HTERT RPE-1 (cell line): ENCODE measurements around the gene TUBB3.
"Not testable (repeated sequence)": the region's sequence is repeated elsewhere in the genome, so short reads cannot be mapped to it uniquely, and the experiment has no call there.

ENCODE experiments used
- in situ Hi-C: fragments of 300-500 bp; cut with MboI; formaldehyde crosslinking; loops from 4 replicates; pipeline ENCODE4 v1.14.3; 2020; ENCODE audit warnings: low sequenced_read_pairs

The TUBB3 gene

DNA sequence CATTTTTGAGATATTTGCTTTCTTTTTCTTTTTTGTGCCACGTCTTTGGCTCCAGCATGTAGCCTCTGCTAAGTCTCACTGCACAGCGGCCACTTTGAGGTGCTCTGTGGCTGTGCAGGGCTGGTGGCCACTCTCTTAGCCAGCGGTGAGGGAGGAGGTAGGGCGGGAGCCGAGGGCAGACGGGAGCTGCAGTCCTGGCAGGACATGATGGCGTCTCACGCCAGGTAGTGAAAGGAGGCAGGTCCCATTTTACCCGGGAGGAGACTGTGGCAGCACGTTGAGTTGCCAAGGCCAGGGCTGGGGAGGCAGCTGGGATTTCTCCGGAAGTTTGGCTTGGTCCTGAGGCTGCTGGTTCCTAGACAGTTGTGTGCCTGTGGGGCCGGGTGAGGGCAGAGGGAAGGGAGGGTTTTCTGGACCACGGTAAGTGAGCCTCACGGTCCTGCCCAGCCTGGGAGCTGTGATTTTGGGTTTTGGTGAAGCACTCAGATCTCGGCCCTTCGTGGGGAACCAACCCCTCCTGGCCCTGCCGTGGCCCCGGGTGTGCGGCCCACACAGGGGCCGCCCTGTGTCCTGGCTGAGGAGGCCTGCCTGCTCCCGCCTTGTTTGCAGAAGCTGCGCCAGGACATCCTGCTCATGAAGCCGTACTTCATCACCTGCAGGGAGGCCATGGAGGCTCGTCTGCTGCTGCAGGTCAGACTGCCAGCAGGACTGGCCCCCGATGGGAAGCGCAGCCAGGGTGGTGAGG lies 39.8 kb downstream of the TUBB3 start:
- in situ Hi-C loops = no loop called here

DNA sequence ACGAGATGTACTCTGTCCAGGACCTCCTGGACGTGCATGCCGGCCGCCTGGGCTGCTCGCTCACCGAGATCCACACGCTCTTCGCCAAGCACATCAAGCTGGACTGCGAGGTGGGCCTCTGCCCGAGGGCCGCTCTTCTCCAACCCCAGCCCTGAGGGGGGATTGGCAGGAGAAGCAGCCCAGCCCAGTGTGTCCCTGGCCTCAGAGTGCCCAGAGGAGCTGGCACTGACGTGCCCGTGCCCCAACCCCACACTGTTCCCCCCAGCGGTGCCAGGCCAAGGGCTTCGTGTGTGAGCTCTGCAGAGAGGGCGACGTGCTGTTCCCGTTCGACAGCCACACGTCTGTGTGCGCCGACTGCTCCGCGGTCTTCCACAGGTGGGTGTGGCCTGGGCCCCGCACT lies 41.1 kb downstream of the TUBB3 start:
- in situ Hi-C loops = no loop called here

DNA sequence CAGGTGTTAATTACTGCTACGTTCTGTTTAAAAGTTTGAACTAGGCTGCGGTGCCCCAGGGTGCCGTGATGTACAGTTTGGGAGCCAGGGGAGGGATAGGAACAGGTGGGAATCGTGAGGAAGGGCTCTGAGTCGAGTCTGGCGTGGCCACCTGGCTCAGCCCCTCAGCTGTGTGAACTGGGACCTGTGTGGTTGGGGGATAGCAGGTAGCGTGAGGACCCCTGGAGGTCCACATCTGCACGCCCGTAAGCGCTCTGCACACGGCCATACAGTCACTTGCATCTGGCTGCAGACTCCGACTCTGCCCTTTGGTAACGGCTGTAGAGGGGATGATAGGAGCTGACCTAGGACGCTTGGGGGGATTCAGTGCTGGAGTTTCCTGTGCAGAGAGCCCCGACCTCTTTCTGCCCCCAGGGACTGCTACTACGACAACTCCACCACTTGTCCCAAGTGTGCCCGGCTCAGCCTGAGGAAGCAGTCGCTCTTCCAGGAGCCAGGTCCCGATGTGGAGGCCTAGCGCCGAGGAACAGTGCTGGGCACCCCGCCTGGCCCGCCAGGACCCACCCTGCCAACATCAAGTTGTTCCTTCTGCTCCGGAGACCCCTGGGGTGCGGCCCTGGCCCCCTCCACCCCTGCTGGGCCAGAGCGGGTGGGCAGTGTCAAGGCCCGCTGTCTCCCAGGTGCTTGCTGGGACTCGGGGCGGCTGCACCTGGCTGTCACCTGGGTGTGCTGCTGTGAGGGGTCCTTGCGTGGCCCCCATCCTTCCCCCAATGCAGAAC lies 42.5 kb downstream of the TUBB3 start:
- in situ Hi-C loops = no loop called here

DNA sequence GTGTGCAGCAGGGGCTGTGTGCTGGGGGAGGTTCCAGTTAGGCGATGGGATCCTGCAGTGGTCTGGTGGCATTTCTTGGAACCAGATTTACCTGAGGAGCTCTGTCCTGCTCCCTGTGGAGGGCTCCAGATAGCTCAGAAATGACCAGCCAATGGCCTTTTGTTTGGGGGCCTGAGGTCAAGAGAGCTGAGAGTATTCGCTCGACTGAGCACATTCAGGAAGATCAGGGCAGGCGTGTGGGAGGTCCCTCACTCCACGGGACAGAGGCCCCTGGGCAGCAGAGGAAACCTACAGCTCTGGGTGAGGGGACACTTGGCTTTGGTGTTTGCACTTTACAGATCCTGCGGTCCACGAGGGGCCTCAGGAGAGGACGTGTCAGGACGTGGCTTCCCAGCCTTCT lies 43.6 kb downstream of the TUBB3 start:
- in situ Hi-C loops = no loop called here

DNA sequence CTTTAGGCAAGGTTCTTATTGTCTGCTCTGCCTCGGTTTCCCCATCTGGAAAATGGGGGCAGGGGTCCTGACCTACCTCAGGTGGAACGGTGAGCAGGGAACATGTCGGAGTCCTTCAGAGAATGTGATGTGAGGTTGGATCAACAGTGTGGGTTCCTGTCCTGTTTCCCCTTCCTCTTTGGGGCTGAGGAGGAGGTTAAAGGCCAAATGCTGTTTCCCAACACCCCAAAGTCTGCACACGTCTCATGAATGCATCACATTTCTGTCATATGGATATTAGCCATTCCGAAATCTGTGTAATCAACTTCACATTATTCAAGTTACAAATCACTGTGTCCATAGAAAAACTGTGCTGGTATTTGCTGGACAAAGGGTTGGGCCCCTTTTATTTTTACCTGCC lies 44.3 kb downstream of the TUBB3 start:
- in situ Hi-C loops = not testable (repeated sequence)

DNA sequence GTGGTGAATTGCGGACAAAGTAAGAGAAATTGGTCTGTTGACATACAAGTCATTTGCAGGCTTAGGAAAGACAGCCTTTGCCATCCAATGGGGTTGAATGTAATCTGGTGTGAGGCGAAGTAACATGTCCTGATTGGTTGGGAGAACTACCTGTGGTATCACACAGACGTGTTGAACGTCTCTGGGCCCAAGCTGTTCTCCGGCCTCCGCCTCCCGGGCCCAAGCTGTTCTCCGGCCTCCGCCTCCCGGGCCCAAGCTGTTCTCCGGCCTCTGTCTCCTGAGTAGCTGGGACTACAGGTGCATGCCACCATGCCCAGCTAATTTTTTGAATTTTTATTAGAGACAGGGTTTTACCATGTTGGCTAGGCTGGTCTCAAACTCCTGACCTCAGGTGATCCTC lies 44.9 kb downstream of the TUBB3 start:
- in situ Hi-C loops = not testable (repeated sequence)

DNA sequence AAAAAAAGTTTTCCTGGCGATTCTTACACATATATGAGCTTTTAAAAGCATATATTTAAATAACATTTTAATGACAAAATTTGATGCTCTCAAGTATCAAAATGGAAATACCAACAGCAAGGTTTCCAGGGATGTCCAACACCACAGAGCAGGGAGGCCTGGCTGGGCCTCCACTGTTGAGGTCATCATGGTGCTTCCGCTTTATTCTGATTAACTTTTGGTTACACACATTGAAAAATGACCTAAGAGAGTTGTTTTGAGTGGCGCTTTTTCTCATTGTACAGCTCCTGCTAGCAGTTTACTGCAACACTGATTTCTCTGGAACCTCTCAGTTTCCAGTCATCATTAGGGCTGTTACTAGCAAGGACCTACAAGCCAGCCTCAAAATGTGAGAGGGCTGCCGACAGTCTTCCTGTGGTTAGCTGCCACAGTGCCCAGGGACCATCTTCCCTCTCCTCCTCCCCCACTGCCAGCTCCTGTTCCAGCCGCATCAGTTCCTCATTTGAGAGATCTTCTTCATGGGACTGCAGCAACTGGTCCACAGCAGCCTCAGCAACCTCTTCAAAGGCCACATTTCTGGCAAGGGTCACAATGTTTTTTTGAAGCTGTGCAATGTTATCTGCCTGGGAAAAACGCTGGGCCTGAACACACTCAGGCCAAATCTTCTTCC lies 46.7 kb downstream of the TUBB3 start:
- in situ Hi-C loops = no loop called here

DNA sequence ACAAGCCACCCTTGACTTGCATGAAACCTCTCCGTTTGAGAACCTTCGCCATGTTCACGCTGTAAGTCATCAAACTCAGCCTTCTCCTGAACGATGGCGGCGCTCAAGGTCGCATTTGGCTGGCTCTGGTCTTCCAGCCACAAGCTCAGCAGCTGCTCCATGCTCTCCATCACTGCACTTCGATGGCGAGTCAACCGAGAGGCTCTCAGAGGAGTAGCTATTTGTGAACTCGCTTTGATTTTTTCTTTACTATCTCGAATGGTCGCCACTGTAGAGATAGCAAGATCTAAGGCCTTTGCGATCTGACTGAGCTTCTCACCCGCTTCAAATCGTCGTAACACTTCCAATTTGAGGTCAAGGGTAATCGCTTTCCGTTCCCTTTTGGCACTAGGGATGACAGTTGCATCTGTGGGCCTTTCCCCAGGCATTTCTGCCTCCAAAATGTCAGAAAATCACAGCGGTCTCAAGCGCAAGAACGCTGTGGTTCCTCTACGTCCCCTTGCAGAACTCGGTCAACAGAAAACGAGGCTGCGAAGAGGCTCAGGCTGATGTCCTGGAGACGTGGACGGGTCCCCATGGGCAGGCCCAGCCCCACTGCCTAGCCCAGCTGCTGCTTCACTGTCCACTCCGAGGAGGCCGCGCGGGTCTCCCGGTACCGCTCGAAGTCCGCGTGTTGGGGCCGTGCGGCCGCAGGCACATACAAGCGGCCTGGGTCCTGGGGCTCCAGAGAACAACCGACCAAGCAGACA lies 48.5 kb downstream of the TUBB3 start:
- in situ Hi-C loops = no loop called here

DNA sequence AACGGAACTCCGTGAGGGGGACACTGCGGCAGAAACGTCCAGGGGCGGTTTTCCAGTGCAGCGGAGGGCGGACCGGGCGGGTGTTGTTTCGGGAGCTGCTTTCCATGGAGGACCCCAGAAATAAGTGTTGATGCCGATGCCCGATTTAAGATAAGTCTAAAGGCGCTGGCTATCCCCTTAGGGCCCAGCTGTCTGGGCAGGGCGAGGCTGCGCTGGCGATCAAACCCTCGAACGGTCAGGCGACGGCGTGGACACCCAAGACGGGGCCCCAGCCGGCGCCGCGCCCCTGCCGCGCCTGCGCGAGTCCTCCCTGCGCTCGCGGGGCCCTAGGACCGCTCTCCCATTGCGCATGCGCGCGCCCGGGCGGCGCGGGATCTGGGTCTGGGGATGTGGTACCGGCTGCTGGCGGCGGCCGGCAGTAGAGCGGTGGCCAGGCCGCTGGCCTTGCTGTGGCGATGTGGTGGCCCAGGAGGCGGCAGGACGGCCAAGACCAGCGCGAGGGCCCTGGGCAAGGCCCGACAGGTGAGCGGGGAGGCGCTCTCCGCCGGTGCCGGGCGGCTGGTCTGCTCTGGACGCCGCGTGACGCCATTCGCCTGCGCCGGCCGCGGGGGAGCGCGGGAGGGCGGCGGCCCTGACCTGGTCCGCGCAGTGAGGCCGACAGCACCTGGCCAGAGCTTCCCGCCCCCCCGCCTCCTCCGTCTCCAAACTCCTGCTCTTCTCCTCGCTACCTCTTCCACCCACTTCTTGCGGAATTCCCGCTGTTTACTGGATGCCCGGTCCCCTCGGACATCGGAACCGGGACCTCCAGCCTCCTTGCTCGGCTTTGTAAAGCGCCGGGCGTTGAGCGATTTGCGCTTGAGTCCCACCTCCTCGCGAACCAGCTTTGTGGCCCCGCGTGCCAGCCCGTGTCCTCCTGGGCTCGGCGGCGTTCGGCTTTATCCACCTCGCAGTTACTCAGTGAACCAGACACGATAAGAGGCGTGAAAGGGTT lies 49.4 kb downstream of the TUBB3 start:
- in situ Hi-C loops = no loop called here

DNA sequence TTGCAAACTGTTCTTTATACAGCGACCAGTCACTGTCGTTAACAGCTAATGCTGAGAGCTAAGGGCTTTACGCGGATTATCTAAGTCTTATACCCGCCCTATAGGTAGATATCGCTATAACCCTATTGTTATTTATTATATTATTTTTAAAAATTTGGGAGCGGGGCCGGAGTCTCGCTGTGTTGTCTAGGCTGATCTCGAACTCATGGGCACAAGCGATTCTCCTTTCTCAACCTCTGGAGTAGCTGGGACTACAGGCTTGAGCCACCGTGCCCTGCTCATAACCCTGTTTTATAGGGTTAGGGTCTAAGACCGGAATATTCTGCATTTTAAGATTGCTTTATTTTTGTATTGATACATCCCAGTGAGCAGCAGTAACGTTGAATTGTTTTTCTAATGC lies 50.1 kb downstream of the TUBB3 start:
- in situ Hi-C loops = no loop called here

DNA sequence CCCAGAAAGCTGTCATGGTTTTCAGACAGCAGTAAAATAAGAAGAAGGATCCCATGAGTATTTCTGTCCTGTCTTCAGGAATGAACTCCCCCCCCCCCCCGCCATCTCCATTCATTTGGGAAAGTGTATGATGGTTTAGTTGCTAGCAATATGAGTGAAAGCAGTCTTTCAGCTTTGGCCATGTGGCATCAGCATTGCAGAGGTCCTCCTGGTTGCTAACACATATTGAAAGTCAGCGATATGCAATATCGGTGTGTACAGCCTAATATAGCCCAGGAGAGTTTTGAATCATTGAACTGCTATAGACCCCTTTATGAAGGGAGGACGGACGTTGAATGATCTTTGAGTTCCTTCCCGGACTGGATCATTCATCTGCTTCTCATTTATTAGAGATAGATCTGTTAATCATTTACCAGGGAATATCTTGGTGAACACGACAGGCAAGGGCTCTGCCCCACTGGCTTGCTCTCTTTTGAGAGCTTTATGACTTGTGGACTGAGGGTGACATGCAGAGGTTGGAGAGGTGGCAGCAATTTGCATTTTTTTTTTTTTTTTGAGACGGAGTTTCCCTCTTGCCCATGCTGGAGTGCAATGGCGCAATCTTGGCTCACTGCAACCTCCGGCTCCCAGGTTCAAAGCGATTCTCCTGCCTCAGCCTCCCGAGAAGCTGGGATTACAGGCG lies 50.7 kb downstream of the TUBB3 start:
- in situ Hi-C loops = no loop called here

DNA sequence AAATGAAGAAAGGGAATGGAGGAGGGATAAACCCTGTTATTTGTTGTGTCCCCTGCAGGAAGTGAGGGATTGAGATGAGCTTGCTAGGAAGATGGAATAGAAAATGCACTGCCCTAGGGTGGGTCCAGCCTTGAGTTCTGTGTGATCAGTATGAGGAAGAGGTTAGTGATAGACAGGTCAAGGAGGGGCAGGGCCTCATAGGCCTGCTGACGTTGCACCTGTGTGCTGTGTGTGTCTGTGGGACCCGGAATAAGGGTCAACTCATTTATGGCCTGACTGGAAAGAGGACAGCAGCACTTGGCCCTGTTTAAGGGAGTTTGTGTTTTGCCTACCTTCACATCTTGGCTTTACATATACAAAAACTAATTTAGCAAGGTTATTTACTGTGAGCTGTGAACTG lies 51.7 kb downstream of the TUBB3 start:
- in situ Hi-C loops = no loop called here

DNA sequence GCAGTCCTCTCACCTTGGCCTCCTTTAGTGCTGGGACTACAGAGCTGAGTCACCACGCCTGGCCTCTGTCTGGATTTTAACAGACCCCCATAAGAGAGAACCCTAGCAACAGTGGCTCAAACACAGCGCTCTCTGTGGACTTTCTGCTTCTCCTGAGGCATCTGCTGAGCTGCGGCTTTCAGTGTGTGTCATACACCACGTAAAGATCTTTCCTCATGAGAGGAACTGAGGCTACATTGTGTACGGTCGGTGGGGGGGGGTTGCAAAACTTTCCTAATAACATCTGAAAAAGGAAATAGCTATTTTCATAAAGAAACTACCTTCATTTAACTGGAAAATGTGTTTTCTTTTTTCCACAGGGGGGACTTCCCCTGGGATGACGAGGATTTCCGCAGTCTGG lies 58.3 kb downstream of the TUBB3 start:
- in situ Hi-C loops = no loop called here

DNA sequence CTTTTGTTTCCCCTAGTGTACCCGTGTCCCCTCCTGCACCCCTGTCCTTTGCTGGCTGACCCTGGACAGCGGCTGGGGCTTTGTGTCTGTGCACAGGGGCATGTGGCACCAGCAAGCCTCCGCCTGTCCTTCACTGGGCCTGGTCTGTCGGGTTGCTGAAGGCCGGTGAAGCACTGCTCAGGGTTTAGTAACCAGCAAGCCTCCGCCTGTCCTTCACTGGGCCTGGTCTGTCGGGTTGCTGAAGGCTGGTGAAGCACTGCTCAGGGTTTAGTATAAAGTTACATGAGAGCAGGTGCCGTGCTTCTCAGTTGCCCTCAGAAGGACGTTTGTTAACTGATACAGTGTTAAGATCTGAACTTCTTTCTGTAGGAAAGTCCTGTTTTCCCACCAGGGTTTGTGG lies 59.2 kb downstream of the TUBB3 start:
- in situ Hi-C loops = no loop called here

DNA sequence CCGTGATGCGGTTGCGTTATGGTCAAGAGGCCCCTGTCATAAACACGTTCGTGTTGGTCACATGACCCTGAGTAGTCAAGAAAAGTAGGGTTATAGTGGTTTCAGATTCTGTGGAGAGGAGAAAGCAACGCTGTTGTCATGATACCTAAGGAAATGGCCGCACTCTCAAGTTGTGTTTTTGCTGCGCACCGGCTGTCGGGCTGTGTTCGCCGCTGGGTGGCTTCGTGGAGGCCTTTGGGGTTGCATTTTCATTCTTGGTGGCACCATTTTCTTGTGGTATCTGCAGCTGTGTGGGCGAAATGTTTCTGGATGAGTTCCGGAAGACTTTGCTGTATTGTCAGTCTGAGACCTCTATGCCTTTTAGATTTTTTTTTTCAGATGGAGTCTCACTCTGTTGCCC lies 60.4 kb downstream of the TUBB3 start:
- in situ Hi-C loops = no loop called here

DNA sequence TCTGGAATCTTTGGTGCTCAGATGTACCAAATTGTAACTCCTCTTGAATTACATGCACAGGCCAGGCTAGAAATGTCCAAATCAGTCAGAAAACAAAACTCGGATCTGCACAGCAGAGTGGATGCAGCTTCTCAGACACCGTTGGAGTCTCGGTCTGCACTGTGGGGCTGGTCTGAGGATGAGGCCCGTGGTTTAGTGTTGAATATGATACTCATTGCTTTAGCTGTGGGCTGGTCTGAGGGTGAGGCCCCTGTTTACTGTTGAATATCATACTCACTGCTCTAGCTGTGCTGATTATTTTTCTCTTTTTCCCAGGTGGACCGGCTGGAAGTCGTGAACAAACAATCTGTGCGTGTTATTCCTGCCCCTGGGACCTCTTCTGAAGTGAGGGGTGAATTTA lies 61.1 kb downstream of the TUBB3 start:
- in situ Hi-C loops = no loop called here

DNA sequence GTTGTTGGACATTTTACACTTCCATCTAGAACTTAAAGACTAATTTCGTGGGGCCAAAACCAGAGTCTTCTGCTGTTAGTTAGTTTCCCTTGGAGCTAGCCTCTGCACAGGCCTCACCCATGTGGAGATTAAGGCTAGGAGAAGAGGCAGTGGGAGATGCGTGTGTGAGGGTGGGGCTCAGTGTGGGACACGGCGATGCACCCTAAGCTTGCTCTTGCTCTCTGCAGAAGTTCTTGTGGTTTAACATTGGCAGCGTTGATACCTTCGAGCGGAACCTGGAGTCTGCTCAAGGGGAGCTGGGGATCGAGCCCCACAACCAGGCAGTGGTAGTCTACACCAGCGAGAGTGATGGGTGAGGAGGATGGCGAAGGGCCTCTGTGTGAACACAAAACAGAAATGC lies 62.1 kb downstream of the TUBB3 start:
- in situ Hi-C loops = no loop called here
